NCI-H1417 treated with DMSO at 0.1 percent for 48 hours (cell line): Measurements from ENCODE around the gene PVRIG.
A peak's percentile ranks its signal among the peaks of the same experiment; 100 is the strongest.
"Not testable (repeated sequence)": the region's sequence is repeated elsewhere in the genome, so short reads cannot be mapped to it uniquely, and the experiment has no call there.

Experiments
- DNase-seq: peaks from one replicate; lab custom pipeline; 2025; lab: John Stamatoyannopoulos, UW

The PVRIG gene

DNA sequence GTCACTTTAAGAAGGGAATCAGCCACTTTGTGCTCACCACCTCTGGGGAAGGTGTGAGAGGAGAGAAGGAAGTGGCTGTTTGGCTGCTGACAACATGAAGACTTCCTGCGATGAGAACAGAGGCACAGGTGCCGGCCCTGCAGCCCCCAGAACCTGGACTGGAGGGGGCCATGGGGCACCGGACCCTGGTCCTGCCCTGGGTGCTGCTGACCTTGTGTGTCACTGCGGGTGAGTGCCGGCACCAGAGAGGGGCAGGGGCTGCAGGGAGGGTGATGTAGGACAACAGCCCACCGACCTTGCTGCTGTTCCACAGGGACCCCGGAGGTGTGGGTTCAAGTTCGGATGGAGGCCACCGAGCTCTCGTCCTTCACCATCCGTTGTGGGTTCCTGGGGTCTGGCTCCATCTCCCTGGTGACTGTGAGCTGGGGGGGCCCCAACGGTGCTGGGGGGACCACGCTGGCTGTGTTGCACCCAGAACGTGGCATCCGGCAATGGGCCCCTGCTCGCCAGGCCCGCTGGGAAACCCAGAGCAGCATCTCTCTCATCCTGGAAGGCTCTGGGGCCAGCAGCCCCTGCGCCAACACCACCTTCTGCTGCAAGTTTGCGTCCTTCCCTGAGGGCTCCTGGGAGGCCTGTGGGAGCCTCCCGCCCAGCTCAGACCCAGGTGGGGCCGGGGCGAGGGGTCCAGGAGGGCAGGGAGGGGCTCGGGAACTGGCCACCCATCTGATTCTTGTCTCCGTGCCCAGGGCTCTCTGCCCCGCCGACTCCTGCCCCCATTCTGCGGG is at the start of gene PVRIG:
TSS of gene PVRIG (plus strand) at position 149 of the 785 bp plus-strand sequence. CDS start at position 171, 22 bp downstream.
- DNase-seq = not testable (repeated sequence)

DNA sequence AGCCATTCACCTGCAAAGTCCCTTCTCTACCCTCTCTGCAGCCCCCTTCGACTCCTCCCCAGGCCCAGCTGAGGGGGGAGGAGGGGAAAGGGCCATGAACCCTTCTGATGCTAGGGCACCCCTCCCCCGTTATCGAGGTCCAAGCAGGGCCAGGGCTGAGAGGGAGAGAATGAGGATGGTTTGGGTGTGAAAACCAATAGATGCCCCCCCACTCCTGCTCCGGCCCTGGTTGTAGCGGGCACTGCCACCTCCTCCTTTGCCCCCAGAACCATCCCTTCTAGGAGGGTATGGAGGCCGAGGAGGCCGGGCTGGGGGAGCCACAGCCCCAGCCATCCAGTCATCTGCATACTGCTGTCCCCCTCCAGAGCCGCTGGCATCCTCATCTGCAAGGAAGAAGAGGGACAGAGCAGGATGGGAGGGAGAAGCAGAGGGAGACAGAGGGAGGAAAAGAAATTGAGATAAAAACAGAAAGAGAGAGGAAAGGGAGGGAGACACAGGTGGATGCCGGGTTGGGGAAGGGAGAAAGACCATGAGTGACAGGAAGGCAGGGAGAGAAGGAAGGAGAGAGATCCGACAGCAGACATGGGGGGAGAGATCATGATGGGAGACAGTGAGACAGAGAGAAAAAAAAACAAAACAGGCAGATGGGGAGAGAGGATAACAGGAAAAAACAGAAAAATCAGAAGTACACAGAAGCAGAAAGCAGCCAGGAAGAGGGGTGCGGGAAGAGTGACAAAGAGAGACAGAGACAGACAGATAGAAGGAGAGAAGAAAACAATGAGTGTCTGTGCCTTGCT is 49.5 kb upstream of the PVRIG start:
- DNase-seq = no peak

GRCh38 chr7:100171087-100171681 is 48.6 kb upstream of the PVRIG start:
- DNase-seq = no peak

GRCh38 chr7:100171840-100172239 is 47.9 kb upstream of the PVRIG start:
- DNase-seq = no peak

- DNase-seq = no peak
Observed at GRCh38 chr7:100173806-100174495, 45.8 kb upstream of the PVRIG start.

GRCh38 chr7:100174582-100174981 is 45.2 kb upstream of the PVRIG start:
- no peak for DNase-seq

DNA sequence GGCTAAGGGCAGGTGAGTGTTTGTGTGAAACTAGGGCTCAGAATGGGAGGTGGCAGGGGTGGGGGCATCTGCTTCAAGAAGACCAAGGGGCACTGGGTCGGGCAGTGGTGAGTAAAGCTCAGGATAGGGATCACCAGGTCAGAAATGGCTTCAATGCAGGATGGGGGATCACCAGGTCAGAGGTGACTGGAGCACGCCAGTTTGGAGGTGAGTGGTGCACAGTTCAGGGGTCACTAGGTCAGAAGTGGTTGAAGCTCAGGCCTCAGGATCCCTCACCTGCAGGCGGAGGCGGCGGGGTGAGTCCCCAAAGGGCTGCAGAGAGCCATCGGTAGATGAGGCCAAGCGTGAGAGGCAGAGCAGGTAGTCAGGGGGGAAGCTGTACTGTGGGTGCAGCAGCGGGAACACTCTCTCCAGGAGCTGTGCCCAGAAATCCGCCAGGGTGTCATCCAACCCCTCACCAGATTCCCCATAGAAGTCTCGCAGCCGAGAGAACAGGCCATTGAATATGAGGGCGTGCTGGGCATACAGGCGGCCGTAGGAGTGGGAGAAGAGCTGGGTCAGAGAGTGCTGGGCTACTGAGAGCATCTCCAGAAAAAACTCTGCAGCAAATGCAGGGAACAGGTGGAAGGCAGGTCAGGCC is 44.3 kb upstream of the PVRIG start:
- no peak for DNase-seq

- DNase-seq = no peak
Observed at GRCh38 chr7:100176096-100177044, 43.4 kb upstream of the PVRIG start.

- peak; percentile 99 for DNase-seq
Observed at GRCh38 chr7:100177045-100178001, 42.4 kb upstream of the PVRIG start, which contains the start of the genes GPC2 and STAG3. TSS of gene GPC2 (minus strand) at chr7:100177381. CDS start at chr7:100177199, 182 bp downstream. TSS of gene STAG3 (plus strand) at chr7:100177918. CDS start at chr7:100180557, 2,639 bp downstream.

GRCh38 chr7:100180084-100180483 is 39.7 kb upstream of the PVRIG start:
- DNase-seq = not testable (repeated sequence)

GRCh38 chr7:100182616-100183015 is 37.1 kb upstream of the PVRIG start:
- DNase-seq = not testable (repeated sequence)

GRCh38 chr7:100183090-100183489 is 36.7 kb upstream of the PVRIG start:
- DNase-seq = not testable (repeated sequence)

GRCh38 chr7:100185726-100186125 is 34.0 kb upstream of the PVRIG start:
- no peak for DNase-seq

DNA sequence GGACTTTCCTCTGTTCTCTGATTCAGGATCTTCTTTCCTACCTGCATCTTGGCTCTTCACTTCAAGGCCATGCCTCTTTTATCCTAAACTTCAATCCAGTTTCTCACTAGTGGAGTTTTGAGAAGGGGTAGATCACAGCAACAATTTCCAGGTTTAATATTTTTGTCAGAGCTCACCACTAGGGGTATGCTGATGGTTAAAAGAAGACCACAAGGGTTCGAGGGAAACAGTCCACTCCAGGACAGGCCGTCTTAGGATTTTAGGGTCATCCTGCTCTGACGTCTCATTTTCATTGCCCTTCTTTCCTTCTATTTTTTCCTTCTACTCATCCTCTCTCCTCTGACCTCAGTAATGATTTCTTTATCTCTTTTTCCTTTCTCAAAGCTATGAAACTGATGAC is 30.7 kb upstream of the PVRIG start:
- DNase-seq = no peak

DNA sequence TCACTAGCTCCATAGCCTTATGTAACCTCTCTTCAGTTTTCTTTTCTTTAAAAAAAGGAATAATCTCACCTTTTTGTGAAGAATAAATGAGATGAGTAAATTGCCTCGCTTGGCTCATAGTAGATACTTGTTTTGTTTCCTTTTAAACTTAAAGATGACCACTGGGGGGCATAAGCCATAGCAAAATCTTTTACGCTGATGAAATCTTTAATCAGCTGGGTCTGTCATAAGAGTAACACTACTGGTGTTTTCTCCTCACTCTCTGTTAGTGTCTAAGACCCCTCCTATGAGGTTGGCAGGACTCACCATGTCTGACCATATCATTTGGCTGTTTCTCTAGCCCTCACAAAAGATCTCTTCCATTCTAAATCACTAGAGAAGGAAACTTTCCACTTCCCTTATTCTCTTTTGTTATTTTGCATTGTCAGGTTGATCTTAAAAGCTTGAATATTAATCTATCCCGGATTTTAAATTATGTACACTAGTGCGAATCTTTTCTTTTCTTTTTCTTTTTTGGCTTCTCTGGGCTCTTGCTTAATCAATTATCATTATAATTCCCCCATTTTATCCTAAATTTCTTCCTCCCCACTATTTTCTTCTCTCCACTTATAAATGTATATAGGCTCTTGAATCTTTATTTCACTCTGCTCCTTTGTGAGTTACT is 29.6 kb upstream of the PVRIG start:
- no peak for DNase-seq

DNA sequence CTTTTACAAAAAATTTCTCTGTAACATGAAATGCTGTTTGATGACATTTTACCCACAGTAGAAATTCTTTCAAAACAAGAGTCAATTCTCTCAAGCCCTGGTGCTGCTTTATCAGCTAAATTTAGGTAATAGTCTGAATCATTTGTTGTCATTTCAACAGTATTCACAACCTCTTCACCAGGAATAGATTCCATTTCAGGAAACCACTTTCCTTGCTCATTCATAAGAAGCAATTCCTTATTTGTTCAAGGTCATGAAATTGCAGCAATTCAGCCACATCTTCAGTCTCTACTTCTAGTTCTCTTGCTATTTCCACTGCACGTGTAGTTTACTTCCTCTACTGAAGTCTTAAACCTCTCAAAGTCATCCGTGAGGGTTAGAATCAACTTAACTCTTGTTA is 28.0 kb upstream of the PVRIG start:
- DNase-seq = no peak

GRCh38 chr7:100192281-100192862 is 27.4 kb upstream of the PVRIG start:
- DNase-seq = not testable (repeated sequence)

GRCh38 chr7:100192969-100193368 is 26.8 kb upstream of the PVRIG start:
- DNase-seq = no peak
